Esophagus mucosa (tissue), 1 donor: ENCODE data around the gene CDKN1A. TPM values are rescaled to one million over a fixed set of nuclear protein-coding genes. Genes with fewer than 3 reads are reported as not detected.
A peak's percentile ranks its signal among the peaks of the same experiment; 100 is the strongest.

Source experiments
- ATAC-seq: fragments of 200-7000 bp; cut with Tn5 transposase; one replicate; pipeline ENCODE4 v1.9.1; 2020
- total RNA-seq: library from RNA; stranded (reverse); gene quantifications from one replicate; pipeline ENCODE4 v1.2.4, GENCODE V29; 2023
- donor health status: DM: yes; HTN: yes; CAD: no.

CDKN1A gene
- total RNA-seq, 1 donor from 2014 or later, result 145 TPM

DNA sequence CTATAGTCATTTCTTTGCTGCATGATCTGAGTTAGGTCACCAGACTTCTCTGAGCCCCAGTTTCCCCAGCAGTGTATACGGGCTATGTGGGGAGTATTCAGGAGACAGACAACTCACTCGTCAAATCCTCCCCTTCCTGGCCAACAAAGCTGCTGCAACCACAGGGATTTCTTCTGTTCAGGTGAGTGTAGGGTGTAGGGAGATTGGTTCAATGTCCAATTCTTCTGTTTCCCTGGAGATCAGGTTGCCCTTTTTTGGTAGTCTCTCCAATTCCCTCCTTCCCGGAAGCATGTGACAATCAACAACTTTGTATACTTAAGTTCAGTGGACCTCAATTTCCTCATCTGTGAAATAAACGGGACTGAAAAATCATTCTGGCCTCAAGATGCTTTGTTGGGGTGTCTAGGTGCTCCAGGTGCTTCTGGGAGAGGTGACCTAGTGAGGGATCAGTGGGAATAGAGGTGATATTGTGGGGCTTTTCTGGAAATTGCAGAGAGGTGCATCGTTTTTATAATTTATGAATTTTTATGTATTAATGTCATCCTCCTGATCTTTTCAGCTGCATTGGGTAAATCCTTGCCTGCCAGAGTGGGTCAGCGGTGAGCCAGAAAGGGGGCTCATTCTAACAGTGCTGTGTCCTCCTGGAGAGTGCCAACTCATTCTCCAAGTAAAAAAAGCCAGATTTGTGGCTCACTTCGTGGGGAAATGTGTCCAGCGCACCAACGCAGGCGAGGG lies 594 bp upstream of the CDKN1A start:
- no peak for ATAC-seq

DNA sequence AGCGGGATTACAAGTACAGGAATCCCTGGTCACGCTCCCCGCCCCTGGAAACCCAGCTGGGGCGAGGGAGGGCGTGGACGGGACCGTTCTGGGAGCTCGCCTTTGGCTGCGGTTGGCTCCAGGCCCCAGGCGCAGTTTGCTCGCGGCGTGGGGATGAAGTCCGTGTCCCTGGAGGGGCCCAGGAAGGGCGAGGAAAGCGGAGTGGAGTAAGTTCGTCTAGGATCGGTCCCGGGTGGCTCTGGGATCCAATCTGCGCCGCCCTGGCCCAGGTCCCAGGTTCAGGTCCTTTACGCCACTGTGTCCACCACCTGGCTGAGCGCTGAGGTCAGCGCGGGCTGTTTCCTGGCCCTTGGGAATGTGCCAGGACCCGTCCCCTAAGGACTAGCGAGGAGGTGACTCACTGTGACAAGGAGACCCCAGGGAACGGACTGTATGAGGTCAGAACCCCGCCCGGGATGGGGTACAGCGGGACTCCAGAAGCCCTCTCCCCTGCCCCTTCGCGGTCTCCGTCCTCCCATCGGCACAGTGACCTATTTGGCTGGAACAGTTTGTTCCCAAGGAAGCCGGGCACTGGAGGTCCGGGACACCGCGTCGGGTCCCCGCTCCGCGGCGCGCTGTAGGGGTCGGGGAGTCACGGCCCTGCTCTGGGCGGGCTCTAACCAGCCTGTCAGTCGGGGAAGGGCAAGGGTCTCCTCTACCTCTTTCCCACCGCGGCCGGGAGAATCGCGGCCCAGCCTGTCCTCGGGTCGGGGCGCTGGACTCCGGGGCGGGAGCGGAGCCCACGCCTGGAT lies 724 bp downstream of the CDKN1A start:
- peak; percentile 3 for ATAC-seq

DNA sequence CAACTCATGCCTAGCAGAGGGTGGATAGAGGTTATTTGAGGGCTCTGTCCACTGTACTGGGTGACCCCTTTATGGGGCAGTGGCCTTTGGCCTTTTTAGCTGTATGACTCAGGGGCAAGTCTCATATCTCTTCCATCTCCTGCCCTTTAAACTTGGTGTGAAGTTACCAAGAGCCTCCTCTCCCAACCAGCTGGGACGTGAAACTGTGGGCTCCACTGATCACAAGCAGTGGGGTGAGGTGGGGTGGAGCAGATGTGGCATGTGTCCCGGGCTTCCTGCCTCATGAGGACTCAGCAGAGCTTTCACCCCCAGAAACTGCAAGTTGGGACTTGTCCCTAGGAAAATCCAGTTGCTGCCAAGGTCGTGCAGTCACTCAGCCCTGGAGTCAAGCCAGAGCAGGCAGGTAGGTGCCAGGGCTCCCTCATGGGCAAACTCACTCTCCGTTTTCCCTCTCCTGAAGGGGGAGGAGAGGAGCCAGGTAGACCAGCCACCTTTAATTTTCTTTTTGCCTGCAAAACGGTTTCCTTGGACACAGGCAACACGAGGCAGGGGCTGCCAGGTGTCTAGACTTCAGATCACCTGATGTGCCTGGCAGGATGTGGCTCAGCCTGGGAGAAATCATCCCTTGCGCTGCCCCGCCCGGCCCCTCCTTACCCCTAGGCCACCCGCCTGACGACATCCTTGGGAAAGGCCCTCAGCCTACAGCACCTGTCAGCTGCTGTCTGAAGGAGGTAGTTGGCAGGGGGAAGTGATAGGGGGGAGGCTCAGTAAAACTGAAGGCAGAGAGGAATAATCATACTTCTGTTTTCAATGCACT lies 4.0 kb downstream of the CDKN1A start:
- ATAC-seq, result peak; percentile 62

DNA sequence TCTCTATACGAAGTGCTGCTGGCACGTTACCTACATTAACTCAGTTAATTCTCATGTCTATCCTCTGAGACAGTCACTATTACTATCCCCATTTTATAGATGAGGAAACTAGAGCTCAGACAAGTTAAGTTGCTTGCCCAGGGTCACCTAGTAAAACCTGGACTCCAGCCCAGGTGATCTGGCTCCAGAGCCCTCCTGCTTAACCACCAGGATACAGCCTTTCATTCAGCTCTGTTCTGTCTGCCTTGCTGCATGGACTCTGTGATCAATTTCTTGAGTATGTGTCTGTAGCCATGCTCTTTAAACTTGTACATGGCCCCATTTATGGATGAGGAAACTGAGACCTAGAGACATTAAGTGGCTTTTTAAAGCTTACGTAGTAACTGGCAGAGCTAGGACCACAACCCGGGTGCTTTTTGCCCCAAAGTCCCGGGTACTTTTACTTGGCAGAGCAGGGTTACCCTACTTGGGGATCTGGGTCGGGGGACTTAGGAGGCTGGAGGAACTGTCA lies 4.7 kb downstream of the CDKN1A start:
- no peak for ATAC-seq

DNA sequence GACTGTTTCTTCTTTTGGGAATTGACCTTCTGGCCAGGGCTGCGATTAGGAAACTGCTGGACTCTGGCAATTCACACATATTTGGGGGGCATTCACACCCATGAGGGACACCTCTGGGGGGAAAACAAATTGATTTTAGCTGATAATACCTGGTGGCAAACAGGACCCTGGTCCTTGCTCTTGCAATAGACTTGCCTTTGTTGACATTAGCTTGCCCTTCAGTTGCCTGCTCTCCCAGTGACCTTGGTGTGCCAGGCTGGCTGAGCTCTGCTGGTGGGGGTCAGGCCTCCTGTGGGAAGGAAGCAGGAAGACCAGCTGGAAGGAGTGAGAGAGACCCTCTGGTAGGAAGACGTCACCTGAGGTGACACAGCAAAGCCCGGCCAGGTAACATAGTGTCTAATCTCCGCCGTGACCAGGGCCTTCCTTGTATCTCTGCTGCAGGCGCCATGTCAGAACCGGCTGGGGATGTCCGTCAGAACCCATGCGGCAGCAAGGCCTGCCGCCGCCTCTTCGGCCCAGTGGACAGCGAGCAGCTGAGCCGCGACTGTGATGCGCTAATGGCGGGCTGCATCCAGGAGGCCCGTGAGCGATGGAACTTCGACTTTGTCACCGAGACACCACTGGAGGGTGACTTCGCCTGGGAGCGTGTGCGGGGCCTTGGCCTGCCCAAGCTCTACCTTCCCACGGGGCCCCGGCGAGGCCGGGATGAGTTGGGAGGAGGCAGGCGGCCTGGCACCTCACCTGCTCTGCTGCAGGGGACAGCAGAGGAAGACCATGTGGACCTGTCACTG lies 5.3 kb downstream of the CDKN1A start:
- ATAC-seq, result no peak

DNA sequence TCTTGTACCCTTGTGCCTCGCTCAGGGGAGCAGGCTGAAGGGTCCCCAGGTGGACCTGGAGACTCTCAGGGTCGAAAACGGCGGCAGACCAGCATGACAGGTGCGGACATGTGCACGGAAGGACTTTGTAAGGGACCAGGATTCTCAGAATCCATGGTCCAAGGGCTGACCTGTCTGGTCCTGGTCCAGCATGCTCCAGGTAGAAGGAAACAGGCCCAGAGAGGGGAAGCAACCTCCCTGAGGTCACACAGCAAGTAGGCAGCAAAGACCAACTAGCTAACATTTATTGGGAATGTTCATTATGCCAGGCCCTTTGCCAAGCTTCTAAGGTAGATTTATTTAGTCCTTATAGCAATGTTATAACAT lies 5.9 kb downstream of the CDKN1A start:
- ATAC-seq, result no peak

DNA sequence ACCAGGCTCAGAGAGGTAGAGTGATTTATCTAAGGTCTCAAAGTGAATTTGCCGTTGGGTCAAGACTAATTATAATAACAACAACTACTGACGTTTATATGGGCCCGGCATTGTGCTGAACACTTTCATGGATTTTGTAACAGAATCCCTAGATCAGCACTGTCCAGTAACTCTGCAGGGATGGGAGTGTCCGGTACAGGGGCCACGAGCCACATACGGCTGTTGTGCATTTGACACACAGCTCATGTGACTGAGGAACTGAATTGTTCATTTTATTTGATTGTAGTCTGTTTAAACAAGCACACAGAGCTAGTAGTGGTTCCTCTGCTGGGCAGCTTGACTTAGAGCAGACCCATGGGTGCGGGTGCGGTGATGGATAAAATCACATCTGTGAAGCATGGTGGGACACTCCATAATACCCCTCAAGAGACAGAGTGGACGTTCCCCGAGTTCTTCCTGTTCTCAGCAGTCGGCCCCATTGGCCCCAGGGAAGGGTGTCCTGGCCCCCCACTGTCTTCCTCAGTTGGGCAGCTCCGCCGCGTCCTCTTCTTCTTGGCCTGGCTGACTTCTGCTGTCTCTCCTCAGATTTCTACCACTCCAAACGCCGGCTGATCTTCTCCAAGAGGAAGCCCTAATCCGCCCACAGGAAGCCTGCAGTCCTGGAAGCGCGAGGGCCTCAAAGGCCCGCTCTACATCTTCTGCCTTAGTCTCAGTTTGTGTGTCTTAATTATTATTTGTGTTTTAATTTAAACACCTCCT lies 6.8 kb downstream of the CDKN1A start:
- ATAC-seq, result no peak

DNA sequence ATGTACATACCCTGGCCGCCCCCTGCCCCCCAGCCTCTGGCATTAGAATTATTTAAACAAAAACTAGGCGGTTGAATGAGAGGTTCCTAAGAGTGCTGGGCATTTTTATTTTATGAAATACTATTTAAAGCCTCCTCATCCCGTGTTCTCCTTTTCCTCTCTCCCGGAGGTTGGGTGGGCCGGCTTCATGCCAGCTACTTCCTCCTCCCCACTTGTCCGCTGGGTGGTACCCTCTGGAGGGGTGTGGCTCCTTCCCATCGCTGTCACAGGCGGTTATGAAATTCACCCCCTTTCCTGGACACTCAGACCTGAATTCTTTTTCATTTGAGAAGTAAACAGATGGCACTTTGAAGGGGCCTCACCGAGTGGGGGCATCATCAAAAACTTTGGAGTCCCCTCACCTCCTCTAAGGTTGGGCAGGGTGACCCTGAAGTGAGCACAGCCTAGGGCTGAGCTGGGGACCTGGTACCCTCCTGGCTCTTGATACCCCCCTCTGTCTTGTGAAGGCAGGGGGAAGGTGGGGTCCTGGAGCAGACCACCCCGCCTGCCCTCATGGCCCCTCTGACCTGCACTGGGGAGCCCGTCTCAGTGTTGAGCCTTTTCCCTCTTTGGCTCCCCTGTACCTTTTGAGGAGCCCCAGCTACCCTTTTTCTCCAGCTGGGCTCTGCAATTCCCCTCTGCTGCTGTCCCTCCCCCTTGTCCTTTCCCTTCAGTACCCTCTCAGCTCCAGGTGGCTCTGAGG lies 7.6 kb downstream of the CDKN1A start:
- no peak for ATAC-seq

DNA sequence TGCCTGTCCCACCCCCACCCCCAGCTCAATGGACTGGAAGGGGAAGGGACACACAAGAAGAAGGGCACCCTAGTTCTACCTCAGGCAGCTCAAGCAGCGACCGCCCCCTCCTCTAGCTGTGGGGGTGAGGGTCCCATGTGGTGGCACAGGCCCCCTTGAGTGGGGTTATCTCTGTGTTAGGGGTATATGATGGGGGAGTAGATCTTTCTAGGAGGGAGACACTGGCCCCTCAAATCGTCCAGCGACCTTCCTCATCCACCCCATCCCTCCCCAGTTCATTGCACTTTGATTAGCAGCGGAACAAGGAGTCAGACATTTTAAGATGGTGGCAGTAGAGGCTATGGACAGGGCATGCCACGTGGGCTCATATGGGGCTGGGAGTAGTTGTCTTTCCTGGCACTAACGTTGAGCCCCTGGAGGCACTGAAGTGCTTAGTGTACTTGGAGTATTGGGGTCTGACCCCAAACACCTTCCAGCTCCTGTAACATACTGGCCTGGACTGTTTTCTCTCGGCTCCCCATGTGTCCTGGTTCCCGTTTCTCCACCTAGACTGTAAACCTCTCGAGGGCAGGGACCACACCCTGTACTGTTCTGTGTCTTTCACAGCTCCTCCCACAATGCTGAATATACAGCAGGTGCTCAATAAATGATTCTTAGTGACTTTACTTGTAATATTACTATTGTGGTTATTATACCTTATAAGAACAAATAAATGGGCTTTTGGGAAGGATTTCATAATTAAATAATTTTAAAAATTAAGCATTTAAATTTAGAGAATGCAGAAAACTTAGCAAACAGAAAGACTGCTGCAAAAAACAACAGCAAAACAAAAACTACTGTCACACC lies 8.4 kb downstream of the CDKN1A start:
- ATAC-seq, result no peak

DNA sequence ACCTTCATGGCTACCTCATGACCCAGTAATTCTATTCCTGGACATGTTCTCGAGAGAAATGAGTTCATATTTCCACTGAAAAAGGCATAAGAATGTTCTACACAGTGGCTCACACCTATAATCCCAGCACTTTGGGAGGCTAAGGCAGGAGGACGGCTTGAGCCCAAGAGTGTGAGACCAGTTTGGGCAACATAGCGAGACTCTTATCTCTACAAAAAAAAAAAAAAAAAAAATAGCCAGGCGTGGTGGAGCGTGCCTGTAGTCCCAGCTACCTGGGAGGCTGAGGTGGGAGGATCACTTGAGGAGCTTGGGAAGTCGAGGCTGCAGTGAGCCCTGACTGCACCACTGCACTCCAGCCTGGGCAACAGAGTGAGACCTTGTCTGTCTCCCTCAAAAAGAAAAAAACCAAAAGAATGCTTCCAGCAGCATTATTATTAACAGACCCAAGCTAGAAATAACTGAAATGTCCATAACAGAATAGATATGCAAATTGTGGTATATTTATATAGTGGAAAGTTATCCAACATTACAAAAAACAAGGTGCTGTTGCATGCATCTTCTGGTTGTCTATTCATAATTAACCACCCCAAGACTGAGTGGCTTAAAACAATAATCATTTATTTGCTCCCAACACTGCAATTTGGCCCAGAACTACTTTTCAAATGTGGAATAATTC lies 9.7 kb downstream of the CDKN1A start:
- no peak for ATAC-seq

DNA sequence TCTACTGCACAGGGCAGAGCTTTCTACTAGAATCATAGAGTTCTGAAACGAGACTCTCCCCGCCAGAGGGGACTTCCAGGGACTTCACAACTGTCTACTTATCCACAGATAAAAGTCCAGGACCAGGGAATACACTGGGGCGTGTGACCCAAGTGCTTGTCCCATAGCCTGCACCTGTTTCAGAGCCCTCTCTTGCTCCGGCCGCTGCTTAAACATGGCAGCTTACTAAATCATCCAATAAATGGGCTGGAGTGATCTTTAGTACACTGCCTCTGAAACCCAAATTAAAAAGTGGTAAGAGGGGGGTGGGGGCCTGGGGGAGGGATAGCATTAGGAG lies 10.2 kb downstream of the CDKN1A start:
- no peak for ATAC-seq

DNA sequence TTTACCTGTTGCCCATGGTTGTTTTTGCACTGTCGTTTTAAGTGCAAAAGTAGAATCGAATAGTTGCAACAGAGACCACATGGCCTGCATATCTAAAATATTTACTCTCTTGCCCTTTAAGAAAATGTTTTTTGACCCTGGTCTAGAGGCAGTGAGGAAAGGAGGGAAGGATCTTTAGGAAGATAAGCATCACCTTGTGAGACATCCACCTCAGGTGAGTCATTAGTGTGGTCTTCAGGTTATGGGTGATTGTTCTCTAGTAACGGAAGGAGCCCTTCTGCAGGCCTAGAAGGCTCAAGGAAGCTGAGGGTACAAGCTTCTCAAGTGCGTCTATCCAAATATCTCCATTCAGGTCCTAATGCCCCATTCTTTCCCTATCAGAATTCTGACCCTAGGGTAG lies 12.5 kb downstream of the CDKN1A start:
- ATAC-seq, result no peak

DNA sequence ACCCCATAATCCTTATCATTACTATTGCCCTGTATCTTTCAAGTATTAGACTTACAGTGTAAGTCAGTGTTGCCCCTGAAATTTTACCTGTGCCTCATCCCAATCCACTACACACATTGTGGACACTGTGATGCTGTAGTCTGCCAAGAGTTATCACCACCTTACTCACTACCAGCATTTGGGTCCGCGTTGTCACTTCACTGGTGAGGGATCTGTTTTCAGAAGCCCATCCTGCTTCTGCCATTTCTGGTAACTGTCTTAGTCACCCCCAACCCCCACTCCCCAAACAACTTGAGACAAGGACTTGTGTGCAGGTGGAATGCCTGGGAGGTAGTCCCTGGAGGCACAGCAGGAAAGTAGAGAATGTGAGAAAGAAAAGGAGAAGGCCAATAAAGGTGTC lies 13.1 kb downstream of the CDKN1A start:
- no peak for ATAC-seq

DNA sequence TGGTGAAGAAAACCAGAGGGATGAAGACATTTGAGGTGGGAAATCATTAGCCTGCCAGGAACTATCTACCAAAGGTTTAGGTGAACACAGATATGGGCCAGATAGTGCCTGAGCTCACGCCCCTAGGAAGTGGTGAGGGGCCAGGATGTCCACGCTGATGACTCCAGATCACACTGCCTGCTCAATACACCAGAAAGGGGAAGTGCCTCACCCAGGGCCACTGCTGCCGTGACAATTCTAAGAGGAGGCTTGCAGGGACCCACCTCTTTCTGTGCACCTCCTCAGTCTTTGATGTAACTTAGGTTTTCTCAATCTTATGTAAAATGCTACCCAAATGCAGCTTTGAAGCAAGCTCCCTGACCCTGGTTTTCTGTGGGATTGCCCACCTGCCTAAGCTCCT lies 13.7 kb downstream of the CDKN1A start:
- ATAC-seq, result peak; percentile 54

DNA sequence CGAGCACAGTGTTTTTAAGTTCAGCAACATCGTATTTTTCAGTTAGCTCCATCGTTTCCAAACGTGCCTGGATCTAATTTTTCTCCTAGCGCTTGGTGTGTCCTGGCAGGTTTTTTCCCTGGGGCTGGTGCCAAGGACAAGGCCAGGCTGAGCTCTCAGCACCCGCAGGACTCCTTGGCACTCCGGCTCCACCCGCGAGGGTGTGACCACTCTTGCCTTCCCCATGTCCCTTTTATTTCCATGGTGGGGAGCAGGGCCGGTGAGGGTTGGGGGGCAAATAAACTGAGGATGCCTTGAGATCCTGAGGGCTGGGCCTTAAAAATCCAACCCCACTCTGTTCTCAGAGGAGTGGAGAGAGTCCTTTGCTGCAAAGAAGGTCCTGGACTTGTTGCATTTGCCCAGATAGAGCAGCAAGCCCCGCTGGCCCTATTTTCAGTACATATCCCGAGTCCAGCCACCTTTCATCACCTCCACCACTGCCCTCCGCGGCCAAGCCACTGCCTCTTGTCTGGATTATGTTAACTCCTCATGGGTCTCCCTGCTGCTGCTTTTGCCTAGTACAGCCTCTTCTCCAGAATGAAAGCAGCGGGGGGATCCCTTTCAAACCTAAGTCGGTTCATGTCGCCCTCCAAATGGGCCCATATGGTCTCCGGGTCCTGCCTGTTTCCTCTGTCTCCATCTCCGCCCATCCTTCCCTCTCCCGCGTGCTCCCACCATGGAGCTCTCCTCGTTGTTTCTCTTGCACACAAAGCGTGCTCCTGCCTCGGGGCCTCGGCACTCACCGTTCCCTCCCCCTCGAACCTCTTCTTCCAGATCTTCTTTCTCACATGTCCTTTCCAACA lies 14.6 kb downstream of the CDKN1A start:
- peak; percentile 61 for ATAC-seq

DNA sequence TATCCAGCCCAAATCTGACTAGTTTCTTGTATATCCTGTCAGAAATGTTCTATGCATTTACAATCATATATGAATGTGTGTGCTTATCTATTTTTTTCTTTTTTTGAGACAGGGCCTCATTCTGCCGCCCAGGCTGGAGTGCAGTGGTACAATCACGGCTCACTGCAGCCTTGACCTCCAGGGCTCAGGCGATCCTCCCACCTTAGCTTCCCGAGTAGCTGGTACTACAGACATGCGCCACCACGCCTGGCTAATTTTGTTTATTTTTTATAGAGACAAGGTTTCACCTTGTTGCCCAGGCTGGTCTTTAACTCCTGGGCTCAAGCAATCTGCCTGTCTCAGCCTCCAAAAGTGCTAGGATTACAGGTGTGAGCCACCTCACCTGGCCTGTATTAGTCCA lies 16.1 kb downstream of the CDKN1A start:
- ATAC-seq, result no peak

DNA sequence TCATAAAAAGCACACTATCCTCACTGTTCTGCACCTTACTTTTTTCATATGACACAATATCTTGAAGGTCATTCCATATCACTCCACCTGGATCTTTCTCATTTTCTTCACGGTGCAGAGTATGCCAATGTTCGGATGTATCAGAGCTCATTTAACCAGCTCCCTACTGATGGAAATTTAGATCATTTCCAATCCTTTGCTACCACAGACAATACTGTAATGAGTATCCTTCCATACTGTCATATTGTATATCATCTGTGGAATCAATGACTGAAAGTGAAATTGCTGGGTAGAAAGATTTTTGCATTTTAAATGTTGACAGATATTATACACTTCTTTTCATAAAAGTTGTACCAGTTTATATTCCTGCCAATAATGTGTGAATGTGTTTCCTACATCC lies 16.9 kb downstream of the CDKN1A start:
- no peak for ATAC-seq

DNA sequence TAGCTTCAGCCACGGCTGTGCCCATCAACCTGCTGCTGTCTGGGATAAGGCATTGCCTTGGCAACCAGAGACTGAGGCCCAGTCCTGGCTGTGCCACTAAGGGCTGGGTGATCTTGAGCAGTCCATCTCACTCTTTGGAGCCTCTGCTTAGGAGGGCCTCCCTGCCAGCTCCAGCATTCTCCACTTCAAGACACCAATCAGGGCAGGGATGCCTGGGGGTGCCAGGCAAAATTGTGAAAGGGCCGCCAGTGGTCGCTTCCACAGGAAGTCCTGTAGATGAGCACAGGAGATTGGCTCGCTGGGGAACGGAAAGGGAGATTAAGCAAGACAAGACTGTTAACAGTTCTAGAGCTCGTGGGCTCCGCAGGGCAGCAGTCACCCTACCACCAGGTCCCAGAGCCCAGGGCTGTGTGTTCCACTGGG lies 19.0 kb downstream of the CDKN1A start, which contains the start of gene RAB44:
RAB44 (plus strand) TSS at position 346 of the 423 bp plus-strand sequence. CDS start 6,410 bp downstream, outside the sequence.
- no peak for ATAC-seq
